Esophagus mucosa (tissue), 1 donor: ENCODE data around the gene SLC38A7. TPM values are rescaled to one million over a fixed set of nuclear protein-coding genes. Genes with fewer than 3 reads are reported as not detected.
"Not testable (repeated sequence)": the region's sequence is repeated elsewhere in the genome, so short reads cannot be mapped to it uniquely, and the experiment has no call there.

Experiments used
- ATAC-seq: fragments of 200-7000 bp; cut with Tn5 transposase; one replicate; pipeline ENCODE4 v1.9.1; 2020
- total RNA-seq: library from RNA; stranded (reverse); gene quantifications from one replicate; pipeline ENCODE4 v1.2.4, GENCODE V29; 2023
- donor health status: DM: yes; HTN: yes; CAD: no.

The SLC38A7 gene
- 7.5 TPM for total RNA-seq

- ATAC-seq, result peak; percentile 84
Measured at GRCh38 chr16:58684354-58685083, at the start of gene SLC38A7. Gene SLC38A7 (minus strand): TSS chr16:58684770. CDS start chr16:58680126, 4,644 bp downstream.

- peak; percentile 96 for ATAC-seq
Measured at GRCh38 chr16:58733671-58734458, 49.3 kb upstream of the SLC38A7 start, which contains the start of gene GOT2. Gene GOT2 (minus strand): TSS chr16:58734316. CDS start chr16:58734228, 88 bp downstream.

- ATAC-seq, result no peak
Measured at GRCh38 chr16:58733248-58733670, 48.7 kb upstream of the SLC38A7 start.

DNA sequence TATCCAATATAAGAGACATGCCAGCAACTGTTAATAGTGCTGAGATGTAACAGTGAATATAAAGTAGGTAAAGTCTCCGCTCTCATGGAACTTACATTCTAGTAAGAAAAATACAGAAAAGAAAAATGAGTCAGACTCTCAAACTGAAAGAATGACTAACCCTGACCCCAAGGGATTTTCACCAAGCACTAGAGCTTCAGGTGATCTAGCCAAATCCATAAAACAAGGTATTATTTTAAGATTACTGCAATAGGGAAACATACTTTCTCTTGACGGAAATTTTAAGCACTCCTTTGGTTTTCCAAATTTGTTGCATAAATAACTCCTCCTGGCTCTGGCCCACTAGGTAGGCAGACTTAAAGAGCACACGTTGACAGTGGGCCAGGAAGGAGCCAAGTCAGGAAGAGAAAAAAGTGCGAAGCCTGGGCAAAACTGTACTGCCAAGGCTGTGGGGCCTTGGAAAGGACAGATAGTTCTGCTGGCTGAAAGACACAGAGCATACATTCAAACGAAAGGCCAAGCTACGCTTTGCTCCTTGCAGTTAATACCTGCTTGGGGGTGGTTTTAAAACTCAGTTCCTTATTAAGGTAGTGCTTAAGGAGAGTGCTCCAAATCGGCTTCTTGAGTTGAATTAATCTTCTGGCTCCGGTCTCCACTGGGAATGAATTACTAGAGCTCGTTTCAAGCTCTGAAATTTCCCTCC is 48.1 kb upstream of the SLC38A7 start:
- ATAC-seq, result peak; percentile 8

- no peak for ATAC-seq
Measured at GRCh38 chr16:58730724-58731370, 46.3 kb upstream of the SLC38A7 start.

DNA sequence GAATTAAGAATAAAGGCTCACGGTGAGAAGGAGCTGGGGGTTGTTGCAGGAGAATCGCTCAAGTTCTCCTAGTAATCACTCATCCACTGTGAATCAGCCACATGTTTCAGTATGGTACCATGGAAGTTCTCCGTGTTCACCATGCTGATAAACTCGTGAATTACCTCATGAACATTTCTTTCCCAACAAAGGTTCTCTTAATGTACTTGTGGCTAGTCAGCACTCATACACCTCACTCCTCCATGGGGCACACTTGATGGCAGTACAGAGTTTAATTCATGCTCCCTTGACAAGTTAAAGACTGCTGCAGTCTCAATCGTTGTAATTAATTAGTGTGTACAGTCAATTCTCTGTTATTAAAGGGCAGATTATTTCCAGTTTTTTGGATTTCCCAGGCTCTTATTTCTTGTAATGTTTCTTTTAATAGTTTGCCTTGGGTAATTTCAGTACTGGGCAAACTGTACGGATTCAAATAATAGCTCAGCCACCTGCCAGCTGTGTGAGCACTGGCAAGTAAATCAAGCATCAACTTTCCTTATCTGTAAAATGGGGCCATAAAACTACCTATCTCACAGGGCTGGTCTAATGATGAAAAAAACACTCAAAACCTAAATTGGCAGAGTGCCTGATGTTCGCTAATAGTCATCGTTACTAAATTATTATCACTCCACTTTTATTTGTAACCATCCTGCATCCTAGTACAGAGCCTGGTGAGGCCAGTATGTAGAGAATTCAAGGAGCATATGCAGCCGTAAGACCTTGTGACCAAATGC is 43.4 kb upstream of the SLC38A7 start:
- ATAC-seq, result no peak

GRCh38 chr16:58727028-58727781 is 42.6 kb upstream of the SLC38A7 start:
- peak; percentile 32 for ATAC-seq

GRCh38 chr16:58723109-58723508 is 38.5 kb upstream of the SLC38A7 start:
- ATAC-seq, result no peak

DNA sequence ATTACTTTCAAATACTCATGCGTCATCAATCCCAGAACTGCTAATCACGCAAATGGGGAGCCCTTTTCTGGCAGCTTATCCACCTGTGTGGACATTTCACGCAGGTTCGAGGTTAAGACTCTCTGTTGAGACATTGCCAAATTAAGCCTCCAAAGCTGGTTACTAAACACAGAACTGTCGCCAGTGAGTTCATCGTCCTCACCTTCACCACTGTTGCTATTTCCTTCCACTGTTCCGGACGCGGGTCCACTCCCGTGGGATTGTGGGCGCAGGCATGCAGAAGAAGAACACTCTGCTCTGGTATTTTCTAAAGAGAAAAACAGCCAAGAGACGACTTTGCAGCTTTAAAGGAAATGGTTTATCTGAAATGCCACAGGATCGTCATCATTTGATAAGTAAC is 33.4 kb upstream of the SLC38A7 start:
- no peak for ATAC-seq

DNA sequence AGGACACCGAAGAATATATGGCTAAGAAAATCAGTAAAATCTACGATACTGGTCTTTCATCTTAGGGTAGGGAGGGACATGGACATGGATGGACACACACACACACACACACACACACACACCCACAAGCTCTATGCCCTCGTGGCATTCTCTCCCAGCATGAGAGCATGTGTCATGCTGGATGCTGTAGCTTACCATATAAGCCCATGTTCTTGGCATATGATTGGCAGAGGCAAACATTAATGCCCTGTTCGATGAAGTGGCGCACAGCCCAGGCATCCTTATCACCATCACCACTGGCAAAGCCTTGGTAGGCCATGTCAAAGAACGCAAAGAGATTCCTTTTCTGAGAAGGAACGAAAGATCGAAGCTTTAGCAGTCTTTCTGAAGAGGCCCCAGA is 31.9 kb upstream of the SLC38A7 start:
- no peak for ATAC-seq

GRCh38 chr16:58713742-58714141 is 29.2 kb upstream of the SLC38A7 start:
- ATAC-seq, result no peak

GRCh38 chr16:58709333-58709732 is 24.8 kb upstream of the SLC38A7 start:
- no peak for ATAC-seq

DNA sequence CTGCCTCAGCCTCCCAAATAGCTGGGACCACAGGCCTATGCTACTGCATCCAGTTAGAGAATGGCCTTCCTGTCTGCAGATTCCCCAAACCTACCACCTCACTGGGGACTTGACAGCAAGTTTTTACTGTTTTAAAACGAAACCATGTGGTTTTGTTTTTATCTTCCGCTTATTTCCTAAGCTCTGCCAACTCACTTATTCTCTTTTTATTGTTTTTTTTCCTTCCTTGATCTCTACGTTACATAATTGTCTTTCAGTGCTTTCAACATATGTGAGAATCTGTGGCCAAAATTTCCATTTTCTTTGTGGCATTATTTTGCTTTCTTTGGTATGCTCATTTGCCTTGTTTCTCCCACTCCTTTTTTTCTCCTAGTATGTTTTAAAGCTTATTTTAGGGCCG is 14.6 kb upstream of the SLC38A7 start:
- no peak for ATAC-seq

DNA sequence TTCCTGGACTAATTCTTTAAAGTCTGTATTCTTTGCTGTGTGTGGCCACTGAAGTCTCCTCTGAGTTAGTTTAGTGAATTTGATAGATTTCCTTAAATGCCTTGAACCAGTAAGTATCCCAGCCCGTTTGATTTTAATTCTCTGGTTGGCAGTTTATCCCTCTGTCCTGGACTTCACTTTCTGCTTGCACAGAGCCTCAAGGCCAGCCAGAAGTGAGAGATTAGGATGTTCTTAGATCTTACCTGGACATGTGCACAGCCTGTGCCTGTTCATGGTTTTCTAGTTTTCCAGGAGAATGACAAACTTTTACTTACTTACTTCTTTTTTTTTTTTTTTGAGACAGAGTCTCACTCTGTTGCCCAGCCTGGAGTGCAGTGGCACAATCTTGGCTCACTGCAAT is 10.8 kb upstream of the SLC38A7 start:
- no peak for ATAC-seq

GRCh38 chr16:58692450-58692849 is 7.9 kb upstream of the SLC38A7 start:
- no peak for ATAC-seq

DNA sequence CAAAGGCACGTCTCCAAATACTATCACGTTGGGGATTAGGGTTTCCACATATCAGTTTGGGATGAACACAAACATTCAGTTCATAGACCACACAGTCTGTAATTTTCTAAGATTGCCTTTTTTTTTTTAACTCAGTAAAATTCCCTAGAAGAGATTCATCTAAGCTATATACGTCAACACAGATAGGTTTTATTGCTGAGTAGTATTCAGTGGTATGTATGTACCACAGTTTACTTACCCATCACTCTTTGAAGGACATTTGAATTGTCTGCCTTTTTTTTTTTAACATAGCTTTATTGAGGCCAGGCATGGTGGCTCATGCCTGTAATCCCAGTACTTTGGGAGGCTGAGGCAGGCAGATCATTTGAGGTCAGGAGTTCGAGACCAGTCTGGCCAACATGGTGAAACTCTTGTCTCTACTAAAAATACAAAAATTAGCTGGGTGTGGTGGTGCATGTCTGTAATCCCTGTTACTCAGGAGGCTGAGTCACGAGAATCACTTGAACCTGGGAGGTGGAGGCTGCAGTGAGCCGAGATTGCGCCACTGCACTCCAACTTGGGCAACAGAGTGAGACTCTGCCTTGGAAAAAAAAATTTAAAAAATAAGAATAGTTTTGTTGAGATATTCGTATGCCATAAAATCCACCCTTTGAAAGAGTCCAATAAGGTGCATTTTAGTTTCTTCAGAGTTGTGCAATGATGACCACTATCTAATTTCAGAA is 2.6 kb upstream of the SLC38A7 start:
- not testable (repeated sequence) for ATAC-seq

- ATAC-seq, result no peak
Measured at GRCh38 chr16:58685084-58685449, 497 bp upstream of the SLC38A7 start.

GRCh38 chr16:58684001-58684353 is 593 bp downstream of the SLC38A7 start:
- ATAC-seq, result peak; percentile 36

GRCh38 chr16:58679763-58680162 is 4.8 kb downstream of the SLC38A7 start:
- no peak for ATAC-seq

GRCh38 chr16:58678716-58679115 is 5.9 kb downstream of the SLC38A7 start:
- peak; percentile 76 for ATAC-seq

GRCh38 chr16:58678269-58678668 is 6.3 kb downstream of the SLC38A7 start:
- ATAC-seq, result no peak
